Measurements from ENCODE around the gene HYCC1.
"Not testable (repeated sequence)": the region's sequence is repeated elsewhere in the genome, so short reads cannot be mapped to it uniquely, and the experiment has no call there.

HYCC1 gene

DNA sequence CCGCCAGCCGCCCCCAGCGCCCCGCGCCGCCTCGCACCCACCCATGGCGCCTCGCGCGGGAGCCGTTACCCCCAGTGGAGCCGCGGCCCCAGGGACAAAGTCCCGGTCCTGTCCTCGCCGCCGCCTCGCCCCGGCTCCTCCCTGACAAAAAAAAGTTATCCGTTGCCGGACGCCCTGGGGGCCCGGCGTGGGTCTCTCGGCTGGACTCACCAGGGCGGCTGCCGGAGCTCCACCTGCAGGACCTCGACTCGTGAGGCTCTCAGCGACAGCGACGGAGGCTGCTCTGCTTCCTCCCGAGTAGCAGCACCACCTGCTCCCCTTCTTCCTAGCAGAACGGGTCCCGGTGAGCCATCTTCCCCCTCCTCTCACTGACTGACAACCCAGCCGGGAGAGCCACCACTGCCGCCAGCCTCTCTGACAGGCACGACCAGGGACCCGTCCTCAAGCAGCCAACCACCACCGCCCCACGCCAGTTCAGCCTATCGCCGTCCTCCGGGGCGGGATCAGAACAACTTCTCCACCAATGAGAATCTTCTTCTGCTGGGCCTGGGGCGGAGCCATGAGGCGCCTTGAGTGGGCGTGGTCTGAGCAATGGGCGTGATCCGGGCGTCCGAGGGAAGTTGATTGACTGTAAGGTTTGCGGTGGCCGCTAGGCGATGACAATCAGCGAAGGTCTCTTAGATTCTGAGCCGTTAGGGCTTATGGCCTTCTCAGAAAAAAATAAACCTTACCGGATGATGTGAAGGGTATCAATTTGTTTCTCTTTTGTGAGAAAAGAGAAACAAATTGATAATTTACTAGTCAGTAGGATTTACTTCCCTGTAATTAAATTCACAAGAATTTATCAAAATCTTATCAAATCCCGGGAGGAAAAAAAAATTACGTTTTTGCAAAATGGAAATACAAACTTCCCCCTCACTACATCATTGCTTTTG is at the start of gene HYCC1:
HYCC1 (minus strand) TSS at position 416 of the 935 bp plus-strand sequence. CDS start 23,019 bp downstream, outside the sequence.
- Histone ChIP-seq H3K9ac (ENCODE audit: low read depth, low read length) (peak within 1 kb of the TSS; percentile 53), H3K9me3 (ENCODE audit: control insufficient read depth, insufficient read depth, low read length) (no peaks in the 10 kb centered on the region), H3K36me3 (ENCODE audit: control insufficient read depth, insufficient read depth, low read length) (no peaks in the 10 kb centered on the region), H3K4me3 (ENCODE audit: low read depth, low read length) (peak within 1 kb of the TSS; percentile 86), H3K27ac (ENCODE audit: low read depth, low read length) (peak within 1 kb of the TSS; percentile 87), H3K4me1 (ENCODE audit: control insufficient read depth, insufficient read depth, low read length) (peaks cover 47% of the 10 kb centered on the region), H3K27me3 (ENCODE audit: control insufficient read depth, insufficient read depth, low read length) (no peaks in the 10 kb centered on the region)

GRCh38 chr7:23062452-23062851 is 48.5 kb upstream of the HYCC1 start:
- Histone ChIP-seq H3K9me3 (ENCODE audit: control insufficient read depth, insufficient read depth, low read length) (no peaks in the 10 kb centered on the region), H3K4me1 (ENCODE audit: control insufficient read depth, insufficient read depth, low read length) (peaks cover 7% of the 10 kb centered on the region; the same call in 1 of the 2 replicates), H3K36me3 (ENCODE audit: control insufficient read depth, insufficient read depth, low read length) (no peaks in the 10 kb centered on the region), H3K9ac (ENCODE audit: low read depth, low read length) (no peak overlapping the region), H3K27me3 (ENCODE audit: control insufficient read depth, insufficient read depth, low read length) (no peaks in the 10 kb centered on the region), H3K27ac (ENCODE audit: low read depth, low read length) (no peak overlapping the region), H3K4me3 (ENCODE audit: low read depth, low read length) (no peak overlapping the region)

DNA sequence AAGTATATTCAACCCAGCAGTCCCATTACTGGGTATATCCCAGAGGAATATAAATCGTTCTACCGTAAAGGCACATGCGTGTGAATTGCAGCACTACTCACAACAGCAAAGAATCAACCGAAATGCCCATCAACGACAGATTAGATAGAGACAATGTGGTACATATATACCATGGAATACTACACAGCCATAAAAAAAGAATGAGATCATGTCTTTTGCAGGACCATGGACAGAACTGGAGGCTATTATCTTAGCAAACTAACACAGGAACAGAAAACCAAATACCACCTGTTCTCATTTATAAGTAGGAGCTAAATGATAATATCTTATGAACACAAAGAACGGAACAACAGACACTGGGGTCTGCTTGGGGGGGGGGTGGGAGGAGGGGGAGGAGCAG is 47.4 kb upstream of the HYCC1 start:
- Histone ChIP-seq H3K4me1 (ENCODE audit: control insufficient read depth, insufficient read depth, low read length) (no peaks in the 10 kb centered on the region), H3K36me3 (ENCODE audit: control insufficient read depth, insufficient read depth, low read length) (no peaks in the 10 kb centered on the region), H3K27me3 (ENCODE audit: control insufficient read depth, insufficient read depth, low read length) (no peaks in the 10 kb centered on the region), H3K9me3 (ENCODE audit: control insufficient read depth, insufficient read depth, low read length) (no peaks in the 10 kb centered on the region), H3K9ac (ENCODE audit: low read depth, low read length) (no peak overlapping the region), H3K4me3 (ENCODE audit: low read depth, low read length) (no peak overlapping the region), H3K27ac (ENCODE audit: low read depth, low read length) (no peak overlapping the region)

GRCh38 chr7:23058408-23059096 is 44.6 kb upstream of the HYCC1 start:
- Histone ChIP-seq H3K4me1 (ENCODE audit: control insufficient read depth, insufficient read depth, low read length) (peaks cover 3% of the 10 kb centered on the region), H3K27ac (ENCODE audit: low read depth, low read length) (no peak overlapping the region), H3K4me3 (ENCODE audit: low read depth, low read length) (no peak overlapping the region), H3K27me3 (ENCODE audit: control insufficient read depth, insufficient read depth, low read length) (no peaks in the 10 kb centered on the region), H3K9ac (ENCODE audit: low read depth, low read length) (no peak overlapping the region), H3K36me3 (ENCODE audit: control insufficient read depth, insufficient read depth, low read length) (no peaks in the 10 kb centered on the region), H3K9me3 (ENCODE audit: control insufficient read depth, insufficient read depth, low read length) (no peaks in the 10 kb centered on the region)

GRCh38 chr7:23055582-23056178 is 41.8 kb upstream of the HYCC1 start:
- Histone ChIP-seq H3K27me3 (ENCODE audit: control insufficient read depth, insufficient read depth, low read length) (no peaks in the 10 kb centered on the region), H3K9me3 (ENCODE audit: control insufficient read depth, insufficient read depth, low read length) (no peaks in the 10 kb centered on the region), H3K4me3 (ENCODE audit: low read depth, low read length) (no peak overlapping the region), H3K4me1 (ENCODE audit: control insufficient read depth, insufficient read depth, low read length) (peaks cover 3% of the 10 kb centered on the region), H3K9ac (ENCODE audit: low read depth, low read length) (no peak overlapping the region), H3K27ac (ENCODE audit: low read depth, low read length) (no peak overlapping the region), H3K36me3 (ENCODE audit: control insufficient read depth, insufficient read depth, low read length) (no peaks in the 10 kb centered on the region)

DNA sequence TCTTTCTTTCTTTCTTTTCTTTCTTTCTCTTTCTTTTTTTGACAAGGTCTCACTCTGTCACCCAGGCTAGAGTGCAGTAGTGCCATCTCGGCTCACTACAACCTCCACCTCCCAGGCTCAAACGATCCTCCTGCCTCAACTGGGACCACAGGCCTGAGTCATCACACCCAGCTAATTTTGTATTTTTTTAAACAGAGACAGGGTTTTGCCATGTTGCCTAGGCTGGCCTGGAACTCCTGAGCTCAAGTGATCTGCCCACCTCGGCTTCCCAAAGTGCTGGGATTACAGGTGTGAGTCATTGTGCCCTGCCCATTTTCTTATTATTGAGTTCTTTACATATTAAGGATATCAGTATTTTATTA is 37.2 kb upstream of the HYCC1 start:
- H3K9me3 ChIP-seq (ENCODE audit: control insufficient read depth, insufficient read depth, low read length); H3K27me3 ChIP-seq (ENCODE audit: control insufficient read depth, insufficient read depth, low read length); H3K36me3 ChIP-seq (ENCODE audit: control insufficient read depth, insufficient read depth, low read length); H3K4me3 ChIP-seq (ENCODE audit: low read depth, low read length); H3K4me1 ChIP-seq (ENCODE audit: control insufficient read depth, insufficient read depth, low read length); H3K9ac ChIP-seq (ENCODE audit: low read depth, low read length); H3K27ac ChIP-seq (ENCODE audit: low read depth, low read length): not testable (repeated sequence)

DNA sequence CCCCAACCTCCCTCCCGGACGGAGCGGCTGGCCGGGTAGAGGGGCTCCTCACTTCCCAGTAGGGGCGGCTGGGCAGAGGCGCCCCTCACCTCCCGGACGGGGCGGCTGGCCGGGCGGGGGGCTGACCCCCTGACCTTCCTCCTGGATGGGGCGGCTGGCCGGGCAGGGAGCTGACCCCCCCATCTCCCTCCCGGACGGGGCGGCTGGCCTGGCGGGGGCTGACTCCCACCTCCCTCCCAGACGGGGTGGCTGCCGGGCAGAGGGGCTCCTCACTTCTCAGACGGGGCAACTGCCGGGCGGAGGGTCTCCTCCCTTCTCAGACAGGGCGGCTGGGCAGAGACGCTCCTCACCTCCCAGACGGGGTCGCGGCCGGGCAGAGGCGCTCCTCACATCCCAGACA is 32.4 kb upstream of the HYCC1 start:
- H3K27ac ChIP-seq (ENCODE audit: low read depth, low read length); H3K4me3 ChIP-seq (ENCODE audit: low read depth, low read length); H3K36me3 ChIP-seq (ENCODE audit: control insufficient read depth, insufficient read depth, low read length); H3K9ac ChIP-seq (ENCODE audit: low read depth, low read length); H3K9me3 ChIP-seq (ENCODE audit: control insufficient read depth, insufficient read depth, low read length); H3K4me1 ChIP-seq (ENCODE audit: control insufficient read depth, insufficient read depth, low read length); H3K27me3 ChIP-seq (ENCODE audit: control insufficient read depth, insufficient read depth, low read length): not testable (repeated sequence)

DNA sequence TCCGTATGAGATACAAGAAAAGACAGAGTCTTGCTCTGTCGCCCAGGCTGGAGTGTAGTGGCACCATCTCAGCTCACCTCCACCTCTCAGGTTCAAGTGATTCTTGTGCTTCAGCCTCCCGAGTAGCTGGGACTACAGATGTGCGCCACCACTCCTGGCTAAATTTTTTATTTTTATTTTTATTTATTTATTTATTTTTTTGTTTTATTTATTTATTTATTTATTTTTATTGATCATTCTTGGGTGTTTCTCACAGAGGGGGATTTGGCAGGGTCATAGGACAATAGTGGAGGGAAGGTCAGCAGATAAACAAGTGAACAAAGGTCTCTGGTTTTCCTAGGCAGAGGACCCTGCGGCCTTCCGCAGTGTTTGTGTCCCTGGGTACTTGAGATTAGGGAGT is 31.2 kb upstream of the HYCC1 start:
- not testable (repeated sequence) for H3K36me3 ChIP-seq (ENCODE audit: control insufficient read depth, insufficient read depth, low read length); H3K4me1 ChIP-seq (ENCODE audit: control insufficient read depth, insufficient read depth, low read length); H3K9ac ChIP-seq (ENCODE audit: low read depth, low read length); H3K9me3 ChIP-seq (ENCODE audit: control insufficient read depth, insufficient read depth, low read length); H3K4me3 ChIP-seq (ENCODE audit: low read depth, low read length); H3K27ac ChIP-seq (ENCODE audit: low read depth, low read length); H3K27me3 ChIP-seq (ENCODE audit: control insufficient read depth, insufficient read depth, low read length)

GRCh38 chr7:23044581-23044980 is 30.7 kb upstream of the HYCC1 start:
- H3K27ac ChIP-seq (ENCODE audit: low read depth, low read length) = no peak overlapping the region
- H3K9me3 ChIP-seq (ENCODE audit: control insufficient read depth, insufficient read depth, low read length) = no peaks in the 10 kb centered on the region
- H3K9ac ChIP-seq (ENCODE audit: low read depth, low read length) = no peak overlapping the region
- no peak overlapping the region for H3K4me3 ChIP-seq (ENCODE audit: low read depth, low read length)
- H3K4me1 ChIP-seq (ENCODE audit: control insufficient read depth, insufficient read depth, low read length) = no peaks in the 10 kb centered on the region
- H3K36me3 ChIP-seq (ENCODE audit: control insufficient read depth, insufficient read depth, low read length) = no peaks in the 10 kb centered on the region
- H3K27me3 ChIP-seq (ENCODE audit: control insufficient read depth, insufficient read depth, low read length) = no peaks in the 10 kb centered on the region

DNA sequence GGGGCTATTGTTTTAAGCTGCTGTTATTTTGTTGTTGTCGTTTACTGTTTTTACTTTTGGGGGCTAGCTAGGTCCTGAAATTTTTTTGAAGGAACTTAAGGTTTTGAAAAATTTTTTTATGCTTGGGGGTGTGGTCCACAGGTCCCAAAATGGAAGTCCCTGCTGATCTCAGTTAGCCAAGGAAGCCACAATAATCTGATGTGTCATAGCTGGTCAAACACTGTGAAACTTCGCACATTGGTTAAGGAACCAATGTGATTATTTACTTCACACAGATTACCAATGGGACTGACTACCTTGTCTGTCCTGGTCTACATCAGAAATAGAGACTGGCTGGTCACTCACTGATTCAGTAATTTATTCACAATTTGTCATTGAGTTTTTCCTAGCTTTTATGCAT is 29.5 kb upstream of the HYCC1 start:
- Histone ChIP-seq H3K27me3 (ENCODE audit: control insufficient read depth, insufficient read depth, low read length) (no peaks in the 10 kb centered on the region), H3K9me3 (ENCODE audit: control insufficient read depth, insufficient read depth, low read length) (no peaks in the 10 kb centered on the region), H3K27ac (ENCODE audit: low read depth, low read length) (no peak overlapping the region), H3K4me1 (ENCODE audit: control insufficient read depth, insufficient read depth, low read length) (no peaks in the 10 kb centered on the region), H3K36me3 (ENCODE audit: control insufficient read depth, insufficient read depth, low read length) (no peaks in the 10 kb centered on the region), H3K9ac (ENCODE audit: low read depth, low read length) (no peak overlapping the region), H3K4me3 (ENCODE audit: low read depth, low read length) (no peak overlapping the region)

- H3K4me3 ChIP-seq (ENCODE audit: low read depth, low read length); H3K9ac ChIP-seq (ENCODE audit: low read depth, low read length); H3K27me3 ChIP-seq (ENCODE audit: control insufficient read depth, insufficient read depth, low read length); H3K36me3 ChIP-seq (ENCODE audit: control insufficient read depth, insufficient read depth, low read length); H3K27ac ChIP-seq (ENCODE audit: low read depth, low read length); H3K9me3 ChIP-seq (ENCODE audit: control insufficient read depth, insufficient read depth, low read length); H3K4me1 ChIP-seq (ENCODE audit: control insufficient read depth, insufficient read depth, low read length): not testable (repeated sequence)
Observed at GRCh38 chr7:23039674-23040073, 25.7 kb upstream of the HYCC1 start.
